ENCODE measurements around the gene ARRDC1. TPM values are rescaled to one million over a fixed set of nuclear protein-coding genes. Genes with fewer than 3 reads are reported as not detected.

ARRDC1 gene
- total and polyA plus RNA-seq, 8 donors, result 26.2 to 77.3 (median 32.6) TPM

DNA sequence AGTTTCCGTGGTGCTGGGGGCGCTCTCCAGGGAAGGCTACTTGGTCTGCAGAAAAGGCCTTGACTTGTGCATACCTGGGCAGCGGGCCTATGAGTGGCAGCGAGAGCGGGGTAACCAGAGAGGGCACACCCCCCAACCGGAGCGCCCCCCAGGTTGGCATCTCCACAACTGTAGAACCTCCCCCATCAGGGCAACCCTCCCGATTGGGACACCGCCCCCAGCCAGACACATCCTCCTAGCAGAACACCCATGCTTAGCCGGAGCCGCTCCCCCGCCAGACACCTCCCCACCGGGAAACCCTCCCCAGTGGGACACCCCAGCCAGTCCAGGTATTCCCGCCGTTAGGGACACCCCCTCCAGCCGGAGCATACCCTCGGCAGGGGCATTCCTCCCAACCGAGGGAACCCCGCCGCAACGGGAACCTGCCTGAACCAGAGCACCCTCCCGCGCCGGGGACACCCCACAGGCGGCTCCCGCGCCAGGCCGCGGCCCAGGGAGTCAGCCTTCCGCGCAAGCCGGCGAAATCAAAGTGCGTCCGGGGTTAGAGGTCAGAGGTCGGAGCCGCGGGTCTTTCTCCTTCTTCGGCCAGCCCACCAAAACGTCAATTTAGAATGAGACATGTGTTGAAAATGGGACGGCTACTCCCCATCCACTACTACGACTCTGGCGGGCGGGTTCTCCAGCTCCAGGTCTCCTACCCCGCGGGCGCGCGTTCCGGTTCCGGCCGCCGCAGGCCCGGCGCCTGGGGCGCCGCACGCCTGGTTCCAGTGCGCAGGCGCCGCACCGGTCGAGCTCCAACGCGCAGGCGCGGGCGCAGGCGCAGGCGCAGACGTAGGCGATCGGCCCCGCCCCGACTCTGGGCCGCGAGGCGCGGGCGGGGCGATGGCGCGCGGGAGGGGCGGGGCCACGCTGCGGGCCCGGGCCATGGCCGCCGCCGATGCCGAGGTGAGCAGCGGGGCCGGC lies 12.9 kb downstream of the ARRDC1 start, which contains the start of gene EHMT1:
Gene EHMT1, plus strand, starts transcription at position 901 of the 963 bp plus-strand sequence. Its CDS starts 24 bp downstream, at position 925.
- Histone ChIP-seq H3K4me3 (peak within 1 kb of the TSS; percentile 77 to 86), H3K27me3 (no peaks in the 10 kb centered on the region), H3K9me3 (no peaks in the 10 kb centered on the region), H3K27ac (peak within 1 kb of the TSS; percentile 87 to 91), H3K4me1 (peaks cover 22 to 61% of the 10 kb centered on the region in 2 donors), H3K36me3 (peaks cover 0 to 33% of the 10 kb centered on the region in 2 donors)
- intact Hi-C loops (cut with DNase I), result no loop called here
- DNase-seq (peak; percentile 81 to 95 (median 91)), ATAC-seq (peak; percentile 76)
- no peak for TF ChIP-seq CTCF (IDR thresholded peaks at IDR 0.05)

GRCh38 chr9:137619240-137620047 lies 14.0 kb downstream of the ARRDC1 start:
- peak in 2 of 4 donors; percentile 42 to 86 for DNase-seq
- H3K9me3 ChIP-seq, result no peaks in the 10 kb centered on the region

GRCh38 chr9:137620048-137620405 lies 14.5 kb downstream of the ARRDC1 start:
- DNase-seq (no peak), ATAC-seq (no peak)
- Histone ChIP-seq H3K9me3 (no peaks in the 10 kb centered on the region), H3K27ac (peak overlapping the region; percentile 67 to 88), H3K4me3 (peak overlapping the region; percentile 77 to 78), H3K4me1 (peaks cover 22 to 57% of the 10 kb centered on the region in 2 donors), H3K36me3 (peaks cover 0 to 16% of the 10 kb centered on the region in 2 donors), H3K27me3 (no peaks in the 10 kb centered on the region)
- TF ChIP-seq CTCF (IDR thresholded peaks at IDR 0.05), result no peak
- intact Hi-C loops (cut with DNase I), result no loop called here

More at GRCh38 chr9:137619240-137620047, 14.0 kb downstream of the ARRDC1 start:
- TF ChIP-seq CTCF (IDR thresholded peaks at IDR 0.05), result no peak
- intact Hi-C loops (cut with DNase I), result no loop called here
- ATAC-seq, result peak; percentile 5
- Histone ChIP-seq H3K4me1 (peaks cover 22 to 54% of the 10 kb centered on the region in 2 donors), H3K27me3 (no peaks in the 10 kb centered on the region), H3K4me3 (peak overlapping the region; percentile 77 to 78), H3K36me3 (peaks cover 0 to 22% of the 10 kb centered on the region in 2 donors), H3K27ac (peak overlapping the region; percentile 67 to 88)

GRCh38 chr9:137620581-137620980 lies 15.1 kb downstream of the ARRDC1 start:
- ATAC-seq (no peak), DNase-seq (no peak)
- Histone ChIP-seq H3K36me3 (peaks cover 0 to 11% of the 10 kb centered on the region in 2 donors), H3K27me3 (no peaks in the 10 kb centered on the region), H3K9me3 (no peaks in the 10 kb centered on the region), H3K27ac (no peak overlapping the region), H3K4me3 (peak overlapping the region in 1 of 2 donors; percentile 77), H3K4me1 (peaks cover 22 to 60% of the 10 kb centered on the region in 2 donors)
- intact Hi-C loops (cut with DNase I), result no loop called here
- no peak for TF ChIP-seq CTCF (IDR thresholded peaks at IDR 0.05)

Data from left lung (tissue), 10 donors.